NT2/D1 (cell line): Measurements from ENCODE around the gene PCGF5.
"Not testable (repeated sequence)": the region's sequence is repeated elsewhere in the genome, so short reads cannot be mapped to it uniquely, and the experiment has no call there.

Experiments
- DNase-seq: peaks from one replicate; pipeline ENCODE4 v3.0.0-alpha.2; 2011; ENCODE audit warnings: low read depth, low spot score
- H3K27me3 ChIP-seq: 2 replicates; pipeline ENCODE4 v1.6.0; 2011; ENCODE audit warnings: mild to moderate bottlenecking; ENCODE audit not compliant: insufficient read length, insufficient read depth
- H3K36me3 ChIP-seq: 2 replicates; pipeline ENCODE4 v1.6.1; 2011; ENCODE audit warnings: mild to moderate bottlenecking, low read length, mixed read lengths; ENCODE audit not compliant: insufficient read depth, insufficient read length
- H3K4me1 ChIP-seq: 2 replicates; pipeline ENCODE4 v1.5.1; 2011; ENCODE audit not compliant: insufficient read depth, insufficient read length
- H3K4me3 ChIP-seq: 2 replicates; pipeline ENCODE4 v1.5.1; 2011; ENCODE audit warnings: low read depth; ENCODE audit not compliant: insufficient read length
- H3K9ac ChIP-seq: 2 replicates; pipeline ENCODE4 v1.6.0; 2011; ENCODE audit warnings: low read depth; ENCODE audit not compliant: insufficient read length
- H3K9me3 ChIP-seq: 2 replicates; pipeline ENCODE4 v1.5.1; 2011; ENCODE audit warnings: mild to moderate bottlenecking, low read length; ENCODE audit not compliant: insufficient read depth
- SUZ12 ChIP-seq: IDR thresholded peaks from 2 replicates; pipeline ENCODE4 v1.6.1; 2011; ENCODE audit not compliant: insufficient read length, insufficient read depth; ENCODE audit errors: extremely low read depth
- YY1 ChIP-seq: IDR thresholded peaks from 2 replicates; pipeline ENCODE4 v1.6.1; 2011; ENCODE audit not compliant: insufficient read length, insufficient read depth
- ZNF274 ChIP-seq: IDR thresholded peaks from 2 replicates; pipeline ENCODE4 v1.6.1; 2011; ENCODE audit warnings: mild to moderate bottlenecking, low read depth, low read length

Gene PCGF5

GRCh38 chr10:91299999-91300575, 79.6 kb downstream of the PCGF5 start:
- Histone ChIP-seq H3K36me3 (no peaks in the 10 kb centered on the region), H3K4me1 (no peaks in the 10 kb centered on the region), H3K9ac (no peak overlapping the region), H3K9me3 (no peaks in the 10 kb centered on the region), H3K27me3 (no peaks in the 10 kb centered on the region), H3K4me3 (no peak overlapping the region)
- TF ChIP-seq YY1 (no peak), ZNF274 (no peak), SUZ12 (no peak)
- DNase-seq: no peak

- H3K4me3 ChIP-seq, H3K9ac ChIP-seq, DNase-seq, H3K36me3 ChIP-seq, H3K4me1 ChIP-seq, H3K9me3 ChIP-seq, H3K27me3 ChIP-seq: not testable (repeated sequence)
These were observed 82.5 kb downstream of the PCGF5 start for GRCh38 chr10:91302946-91303345.

GRCh38 chr10:91305979-91306378, 85.5 kb downstream of the PCGF5 start:
- not testable (repeated sequence) for H3K27me3 ChIP-seq, H3K4me1 ChIP-seq, DNase-seq, H3K4me3 ChIP-seq, H3K9ac ChIP-seq, H3K9me3 ChIP-seq, H3K36me3 ChIP-seq

- TF ChIP-seq SUZ12 (no peak), ZNF274 (no peak), YY1 (no peak)
- Histone ChIP-seq H3K9me3 (no peaks in the 10 kb centered on the region), H3K27me3 (no peaks in the 10 kb centered on the region), H3K36me3 (no peaks in the 10 kb centered on the region), H3K4me3 (no peak overlapping the region), H3K9ac (no peak overlapping the region), H3K4me1 (no peaks in the 10 kb centered on the region)
- DNase-seq: no peak
These were observed 87.0 kb downstream of the PCGF5 start for GRCh38 chr10:91307489-91307888.

- no peak for TF ChIP-seq YY1
- TF ChIP-seq ZNF274: no peak
- no peak for TF ChIP-seq SUZ12
These were observed 89.2 kb downstream of the PCGF5 start for GRCh38 chr10:91309711-91310110.

GRCh38 chr10:91311601-91312381, 91.3 kb downstream of the PCGF5 start:
- Histone ChIP-seq H3K36me3 (no peaks in the 10 kb centered on the region), H3K4me3 (no peak overlapping the region), H3K9me3 (no peaks in the 10 kb centered on the region), H3K9ac (no peak overlapping the region), H3K4me1 (no peaks in the 10 kb centered on the region), H3K27me3 (no peaks in the 10 kb centered on the region)
- no peak for DNase-seq
- no peak for TF ChIP-seq SUZ12
- no peak for TF ChIP-seq YY1
- no peak for TF ChIP-seq ZNF274

More at GRCh38 chr10:91309711-91310110, 89.2 kb downstream of the PCGF5 start:
- Histone ChIP-seq H3K9me3 (no peaks in the 10 kb centered on the region), H3K4me1 (no peaks in the 10 kb centered on the region), H3K27me3 (no peaks in the 10 kb centered on the region), H3K36me3 (no peaks in the 10 kb centered on the region), H3K4me3 (no peak overlapping the region), H3K9ac (no peak overlapping the region)
- DNase-seq: no peak

GRCh38 chr10:91312382-91312733, 91.9 kb downstream of the PCGF5 start:
- H3K36me3 ChIP-seq: no peaks in the 10 kb centered on the region
- TF ChIP-seq SUZ12 (no peak), ZNF274 (no peak), YY1 (no peak)
- H3K9me3 ChIP-seq: no peaks in the 10 kb centered on the region
- DNase-seq: no peak
- no peaks in the 10 kb centered on the region for H3K4me1 ChIP-seq
- no peak overlapping the region for H3K9ac ChIP-seq
- H3K4me3 ChIP-seq: no peak overlapping the region
- H3K27me3 ChIP-seq: no peaks in the 10 kb centered on the region
